GM18508 (cell line): Measurements from ENCODE around the gene FMOD.

Experiments
- ATAC-seq: cut with Tn5 transposase; IDR thresholded peaks from one replicate; pipeline ENCODE4 v1.9.1; 2021; ENCODE audit warnings: moderate number of reproducible peaks; ENCODE audit not compliant: insufficient read depth, unreplicated experiment

The FMOD gene

DNA sequence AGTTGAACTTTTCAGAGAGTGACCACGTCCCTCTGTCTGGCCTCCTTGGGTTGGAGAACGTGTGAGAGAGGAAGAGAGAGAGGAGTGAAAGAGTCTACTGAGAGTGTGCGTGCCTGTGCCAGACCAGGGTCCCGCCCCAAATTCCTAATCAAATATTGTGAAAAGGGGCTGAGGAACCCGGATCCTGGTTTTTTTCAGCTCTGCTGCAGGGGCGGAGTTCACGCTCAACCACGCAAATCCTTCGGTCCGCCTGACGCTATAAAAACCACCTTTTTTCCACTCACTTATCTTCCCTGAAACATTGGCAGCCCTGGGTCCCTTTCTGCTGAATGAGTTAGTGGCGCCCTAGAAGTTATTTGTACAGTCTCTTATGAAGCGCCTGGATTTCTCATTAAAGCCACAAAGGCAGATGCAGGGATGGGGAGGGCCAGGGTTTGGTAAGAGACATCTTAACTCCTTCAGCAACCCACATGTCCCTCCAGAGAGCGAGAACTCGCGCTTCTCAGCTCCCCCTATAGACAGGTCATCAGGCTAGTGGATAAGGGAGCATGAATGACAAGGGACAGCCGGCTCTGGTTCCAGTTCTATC is at the start of gene FMOD:
FMOD (minus strand) TSS at position 86 of the 589 bp plus-strand sequence. CDS start 2,852 bp downstream, outside the sequence.
- ATAC-seq = no peak

- no peak for ATAC-seq
These were observed 45.8 kb upstream of the FMOD start for GRCh38 chr1:203396595-203397194.

DNA sequence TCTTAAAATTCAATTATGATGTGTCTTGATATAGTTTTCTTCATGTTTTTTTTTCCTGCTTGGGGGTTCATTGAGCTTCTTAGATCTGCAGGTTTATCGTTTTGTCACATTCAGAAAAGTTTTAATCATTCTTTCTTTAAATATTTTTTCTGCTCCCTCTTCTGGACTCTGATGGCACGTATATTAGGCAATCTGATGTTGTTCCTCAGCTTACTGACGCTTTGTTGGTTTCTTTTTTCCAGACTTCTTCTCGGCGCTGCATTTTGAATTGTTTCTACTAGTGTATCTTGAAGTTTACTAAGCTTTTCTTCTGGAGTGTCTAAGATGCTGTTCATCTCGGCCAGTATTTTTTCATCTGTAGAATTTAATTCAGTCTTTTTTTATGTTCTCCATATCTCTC is 44.8 kb upstream of the FMOD start:
- ATAC-seq = no peak

GRCh38 chr1:203390298-203390697 is 39.4 kb upstream of the FMOD start:
- no peak for ATAC-seq

- no peak for ATAC-seq
These were observed 37.8 kb upstream of the FMOD start for GRCh38 chr1:203388683-203389082.

GRCh38 chr1:203382026-203382425 is 31.1 kb upstream of the FMOD start:
- ATAC-seq = no peak

- ATAC-seq = no peak
These were observed 30.3 kb upstream of the FMOD start for GRCh38 chr1:203381151-203381751.

DNA sequence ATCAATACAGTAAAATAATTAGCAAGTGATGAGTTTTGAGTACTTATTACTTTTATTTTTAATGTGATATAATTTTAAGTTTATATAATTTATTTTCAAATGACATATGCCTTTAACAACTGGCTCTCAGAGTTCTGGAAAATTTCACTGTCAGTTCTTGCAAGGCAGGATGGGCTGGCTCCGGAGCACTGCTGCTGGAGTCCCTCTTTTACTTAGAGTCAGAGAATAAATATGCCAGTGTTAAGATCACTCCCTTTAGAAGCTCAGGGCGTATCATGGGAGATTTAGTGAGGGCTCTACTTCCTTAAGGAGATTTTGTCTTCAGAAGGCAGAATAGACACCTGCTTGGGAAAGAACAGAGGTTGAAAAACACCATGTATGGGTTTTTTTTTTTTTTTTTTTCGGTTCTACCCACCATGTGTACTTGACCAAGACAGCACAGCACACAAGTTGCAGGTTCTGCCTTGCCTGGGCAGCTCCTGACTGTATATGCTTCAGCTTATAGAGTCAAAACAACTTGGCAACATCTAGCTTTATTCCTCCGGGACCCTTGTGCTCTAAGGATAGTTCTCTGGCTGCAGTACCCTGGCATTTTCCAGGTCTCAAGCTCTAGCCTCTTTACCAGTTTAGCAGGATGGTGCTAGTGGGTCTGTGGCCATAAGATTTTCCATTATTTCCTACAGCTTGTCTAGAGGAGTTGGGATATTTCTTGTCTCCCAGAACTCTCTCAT is 29.7 kb upstream of the FMOD start:
- ATAC-seq = no peak

DNA sequence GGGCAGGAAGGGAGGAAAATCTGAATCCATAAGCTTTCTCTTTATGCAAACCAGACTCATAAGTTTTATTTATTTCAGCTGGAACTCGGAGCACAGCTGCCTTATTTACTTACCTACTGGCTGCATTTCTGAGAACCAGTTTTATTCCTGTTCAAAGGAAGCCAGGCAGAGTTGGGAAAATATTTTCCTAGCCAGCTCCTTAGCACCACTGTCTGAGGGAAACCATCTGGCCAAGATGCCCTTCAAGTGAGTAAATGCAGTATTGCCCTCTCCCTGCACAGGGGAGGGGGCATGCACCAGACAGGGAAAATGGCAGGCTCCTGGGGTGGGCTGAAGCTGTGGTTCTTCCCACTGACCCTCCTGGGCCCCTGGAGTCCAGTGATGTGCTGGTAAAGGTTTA is 28.9 kb upstream of the FMOD start:
- no peak for ATAC-seq

- ATAC-seq = no peak
These were observed 27.8 kb upstream of the FMOD start for GRCh38 chr1:203378556-203379245.

DNA sequence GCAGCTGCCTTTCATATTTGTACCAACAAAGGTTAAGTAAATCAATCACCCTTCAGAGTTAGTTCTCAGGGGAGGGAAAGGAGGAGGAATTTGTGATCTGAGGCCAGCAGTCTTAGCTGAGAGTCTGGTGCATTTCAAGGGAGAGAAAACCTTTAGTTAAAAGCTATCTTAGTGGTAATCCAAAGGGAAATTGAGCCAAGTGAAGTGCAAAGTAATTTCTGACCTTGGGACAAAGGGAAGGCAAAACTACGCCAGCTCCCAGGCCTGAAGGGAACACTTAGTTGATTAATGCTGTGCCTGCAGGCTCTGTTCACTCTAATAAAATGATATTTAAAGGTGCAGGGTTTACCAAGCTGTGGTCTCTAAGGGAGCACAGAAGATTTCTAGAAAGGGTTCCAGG is 23.1 kb upstream of the FMOD start:
- ATAC-seq = no peak

DNA sequence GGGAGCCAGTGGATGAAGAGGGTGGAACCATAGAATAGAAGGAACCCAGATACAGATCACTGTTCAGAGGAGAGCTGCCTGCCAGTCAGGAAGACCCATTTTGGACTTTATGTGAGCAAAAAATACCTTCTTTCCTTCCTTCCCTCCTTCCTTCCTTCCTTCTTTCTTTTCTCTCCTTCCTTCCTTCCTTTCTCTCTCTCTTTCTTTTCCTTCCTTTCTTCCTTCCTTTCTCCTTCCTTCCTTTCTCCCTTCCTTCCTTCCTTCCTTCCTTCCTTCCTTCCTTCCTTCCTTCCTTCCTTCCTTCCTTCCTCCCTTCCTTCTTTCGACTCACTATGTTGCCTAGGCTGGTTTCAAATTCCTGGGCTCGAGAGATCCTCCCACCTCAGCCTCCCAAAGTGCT is 22.1 kb upstream of the FMOD start:
- ATAC-seq = no peak

DNA sequence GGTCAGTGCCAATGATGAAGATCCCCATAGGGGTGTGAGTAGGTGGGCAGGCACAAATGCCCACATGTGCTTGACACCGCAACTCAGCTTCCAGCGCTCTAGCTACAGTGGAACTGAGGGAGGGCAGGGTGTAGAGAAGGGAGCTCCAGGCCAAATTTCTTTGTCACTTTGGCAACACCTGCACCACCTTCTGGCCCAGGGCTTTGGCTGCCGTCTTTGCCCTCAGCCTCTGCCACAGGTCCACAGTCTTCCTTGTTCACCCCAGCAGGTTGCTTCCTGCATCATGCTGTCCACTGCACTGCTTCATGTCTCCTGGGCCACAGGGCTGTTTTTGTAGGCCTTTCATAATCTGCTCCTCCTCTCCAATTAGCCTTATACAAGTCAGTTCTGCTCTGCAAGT is 20.4 kb upstream of the FMOD start:
- ATAC-seq = no peak

GRCh38 chr1:203369666-203370065 is 18.7 kb upstream of the FMOD start:
- ATAC-seq = no peak

GRCh38 chr1:203368624-203369451 is 17.9 kb upstream of the FMOD start:
- no peak for ATAC-seq

DNA sequence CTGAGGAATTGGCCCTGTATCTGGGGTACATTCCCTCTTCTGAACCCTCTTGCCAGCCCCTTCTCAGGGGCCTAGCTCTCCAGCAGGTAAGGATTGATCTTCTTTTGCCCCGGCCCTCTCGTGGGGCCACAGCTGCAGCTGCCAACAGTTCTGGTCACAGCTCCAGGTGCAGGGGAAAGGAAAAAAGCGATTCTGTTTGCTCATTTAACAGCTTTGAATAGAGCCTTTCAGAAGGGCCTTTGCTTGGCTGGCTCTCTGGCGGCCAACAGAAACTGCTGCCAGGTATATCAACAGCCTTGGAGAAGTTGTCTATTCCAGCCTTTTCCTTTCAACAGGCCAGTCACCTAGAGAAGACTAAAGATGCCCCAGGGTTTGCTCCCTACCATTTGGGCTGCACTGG is 16.1 kb upstream of the FMOD start:
- ATAC-seq = no peak

GRCh38 chr1:203366476-203366875 is 15.6 kb upstream of the FMOD start:
- ATAC-seq = no peak

GRCh38 chr1:203364806-203365205 is 13.9 kb upstream of the FMOD start:
- ATAC-seq = no peak

- ATAC-seq = no peak
These were observed 13.3 kb upstream of the FMOD start for GRCh38 chr1:203364094-203364801.

DNA sequence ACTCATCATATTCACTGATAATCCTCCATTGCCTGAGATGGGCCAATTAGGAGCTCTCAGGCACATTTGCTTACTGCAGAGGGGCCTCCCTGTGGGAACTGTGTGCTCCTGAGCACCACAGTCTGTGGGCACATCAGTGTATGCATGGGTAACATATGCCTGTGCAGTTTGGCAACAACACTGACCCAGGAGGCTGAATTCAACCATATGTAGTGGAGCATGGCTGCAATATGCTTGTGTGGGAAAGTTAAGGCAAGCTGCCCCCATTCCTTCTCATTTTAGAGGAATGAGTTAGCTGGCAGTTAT is 11.8 kb upstream of the FMOD start:
- no peak for ATAC-seq
